Measurements from ENCODE around the gene HMCN1. TPM values are rescaled to one million over a fixed set of nuclear protein-coding genes. Genes with fewer than 3 reads are reported as not detected.
"Not testable (repeated sequence)": the region's sequence is repeated elsewhere in the genome, so short reads cannot be mapped to it uniquely, and the experiment has no call there.

HMCN1 gene
- polyA plus RNA-seq, 4 donors, result 49.0 to 58.8 (median 51.4) TPM

DNA sequence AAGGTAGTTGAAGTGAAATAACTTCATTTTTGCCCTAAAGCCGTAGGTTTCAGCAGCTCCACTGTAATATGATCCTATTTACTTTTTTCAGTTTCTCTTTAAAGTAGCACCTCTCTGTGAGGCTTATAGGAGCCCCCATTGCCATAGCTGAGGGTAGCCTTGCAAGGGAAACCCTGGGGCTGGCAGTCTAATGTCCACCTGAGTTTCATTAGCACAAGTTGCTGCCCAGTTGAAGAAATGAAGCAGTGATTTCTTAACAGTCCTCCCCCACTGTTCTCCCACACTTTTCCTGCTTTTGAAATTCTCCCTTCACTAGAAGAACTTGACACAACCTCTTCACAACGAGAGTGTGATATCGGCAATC, 1.5 kb downstream of the HMCN1 start:
- DNase-seq (ENCODE audit: low read depth in 4 of 4, low spot score in 2 of 4), result peak; percentile 9 to 53 (median 29)

GRCh38 chr1:185739967-185740366, 5.8 kb downstream of the HMCN1 start:
- DNase-seq (ENCODE audit: low read depth in 4 of 4, low spot score in 2 of 4), result no peak

DNA sequence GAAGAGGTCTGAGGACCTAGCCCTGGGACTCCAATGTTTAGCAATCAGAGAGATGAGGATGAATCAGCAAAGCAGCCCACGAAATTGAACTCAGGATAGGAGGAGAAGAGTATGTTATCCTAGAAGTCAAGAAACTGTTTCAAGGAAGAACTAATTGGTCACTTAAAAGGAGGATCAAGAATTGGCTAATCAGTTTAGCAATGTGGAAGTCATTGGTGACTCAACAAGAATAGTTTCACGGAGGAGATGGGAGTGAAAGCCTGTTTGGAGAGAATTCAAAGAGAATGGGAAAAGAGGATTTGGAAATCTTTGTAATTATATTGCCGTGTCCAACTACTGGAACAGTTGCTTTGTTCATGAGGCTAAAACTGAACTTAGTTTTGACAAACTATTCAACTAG, 7.4 kb downstream of the HMCN1 start:
- DNase-seq (ENCODE audit: low read depth in 4 of 4, low spot score in 2 of 4), result no peak

- no peak for DNase-seq (ENCODE audit: low read depth in 4 of 4, low spot score in 2 of 4)
Observed at GRCh38 chr1:185742403-185742802, 8.2 kb downstream of the HMCN1 start.

- no peak for DNase-seq (ENCODE audit: low read depth in 4 of 4, low spot score in 2 of 4)
Observed at GRCh38 chr1:185745165-185745564, 11.0 kb downstream of the HMCN1 start.

- no peak for DNase-seq (ENCODE audit: low read depth in 4 of 4, low spot score in 2 of 4)
Observed at GRCh38 chr1:185759061-185759460, 24.9 kb downstream of the HMCN1 start.

GRCh38 chr1:185761841-185762240, 27.6 kb downstream of the HMCN1 start:
- DNase-seq (ENCODE audit: low read depth in 4 of 4, low spot score in 2 of 4), result no peak

GRCh38 chr1:185767508-185768120, 33.4 kb downstream of the HMCN1 start:
- no peak for DNase-seq (ENCODE audit: low read depth in 4 of 4, low spot score in 2 of 4)

- no peak for DNase-seq (ENCODE audit: low read depth in 4 of 4, low spot score in 2 of 4)
Observed at GRCh38 chr1:185768371-185768770, 34.2 kb downstream of the HMCN1 start.

DNA sequence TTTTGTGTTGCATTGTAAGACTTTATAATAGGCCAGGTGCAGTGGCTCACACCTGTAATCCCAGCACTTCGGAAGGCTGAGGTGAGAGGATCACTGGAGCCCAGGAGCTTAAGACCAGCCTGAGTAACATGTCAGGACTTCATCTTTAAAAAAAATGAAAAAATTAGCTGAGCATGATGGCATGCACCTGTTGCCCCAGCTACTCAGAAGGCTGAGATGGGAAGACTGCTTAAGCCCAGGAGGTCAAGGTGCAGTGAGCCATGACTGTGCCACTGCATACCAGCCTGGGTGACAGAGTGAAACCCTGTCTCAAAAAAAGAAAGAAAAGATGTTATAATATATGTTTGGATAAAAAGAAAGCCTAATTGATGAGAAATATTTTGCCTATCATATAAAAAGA, 34.9 kb downstream of the HMCN1 start:
- no peak for DNase-seq (ENCODE audit: low read depth in 4 of 4, low spot score in 2 of 4)

DNA sequence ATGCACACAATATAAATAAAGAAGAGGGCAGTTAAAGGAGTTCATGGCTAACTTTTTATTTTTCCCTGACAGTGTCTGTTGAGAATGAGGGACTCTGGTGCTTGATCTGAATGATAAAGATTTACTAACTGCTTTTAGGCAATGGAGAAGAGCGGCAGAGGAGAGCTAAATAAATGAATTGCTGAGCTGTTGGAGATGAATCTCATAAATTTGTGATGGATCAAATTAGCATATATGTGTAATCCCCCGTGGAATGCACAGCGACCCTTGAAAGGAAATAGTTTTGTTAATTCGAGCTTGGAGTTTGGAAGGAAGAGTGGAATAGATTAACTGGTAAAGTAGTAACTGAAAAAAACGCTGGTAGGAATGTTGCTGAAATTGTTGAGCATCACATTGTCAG, 40.2 kb downstream of the HMCN1 start:
- DNase-seq (ENCODE audit: low read depth in 4 of 4, low spot score in 2 of 4), result no peak

GRCh38 chr1:185775501-185775900, 41.3 kb downstream of the HMCN1 start:
- DNase-seq (ENCODE audit: low read depth in 4 of 4, low spot score in 2 of 4), result peak in 1 of 4 donors; percentile 40

DNA sequence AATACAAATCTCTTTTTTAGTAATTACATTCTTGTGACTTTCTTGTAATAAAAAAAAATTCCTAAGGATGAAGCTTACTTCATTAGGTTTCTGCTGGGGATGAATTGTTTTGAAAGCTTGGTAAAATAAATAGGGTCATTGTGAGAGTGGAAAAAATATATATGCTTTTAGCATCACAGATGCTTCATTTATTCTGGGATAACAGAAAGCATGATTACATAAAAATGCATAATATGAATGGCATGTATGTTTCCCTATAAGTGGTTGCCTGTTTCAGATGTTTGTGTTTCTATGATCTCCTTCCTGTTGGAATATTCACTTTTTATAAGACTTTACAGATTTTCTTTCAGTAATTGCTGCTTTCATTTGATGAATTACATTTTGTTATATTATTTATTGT, 42.3 kb downstream of the HMCN1 start:
- DNase-seq (ENCODE audit: low read depth in 4 of 4, low spot score in 2 of 4), result no peak

DNA sequence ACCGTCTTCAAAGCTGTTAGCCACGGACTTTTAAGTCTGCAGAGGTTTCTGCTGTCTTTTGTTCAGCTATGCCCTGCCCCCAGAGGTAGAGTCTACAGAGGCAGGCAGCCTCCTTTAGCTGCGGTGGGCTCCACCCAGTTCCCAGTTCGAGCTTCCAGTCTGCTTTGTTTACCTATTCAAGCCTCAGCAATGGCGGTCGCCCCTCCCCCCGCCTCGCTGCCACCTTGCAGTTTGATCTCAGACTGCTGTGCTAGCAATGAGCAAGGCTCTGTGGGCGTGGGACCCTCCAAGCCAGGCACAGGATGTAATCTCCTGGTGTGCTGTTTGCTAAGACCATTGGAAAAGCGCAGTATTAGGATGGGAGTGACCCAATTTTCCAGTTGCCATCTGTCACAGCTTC, 49.7 kb downstream of the HMCN1 start:
- DNase-seq (ENCODE audit: low read depth in 4 of 4, low spot score in 2 of 4), result not testable (repeated sequence)

GRCh38 chr1:185785586-185785985, 51.4 kb downstream of the HMCN1 start:
- no peak for DNase-seq (ENCODE audit: low read depth in 4 of 4, low spot score in 2 of 4)

- no peak for DNase-seq (ENCODE audit: low read depth in 4 of 4, low spot score in 2 of 4)
Observed at GRCh38 chr1:185786524-185786923, 52.3 kb downstream of the HMCN1 start.

DNA sequence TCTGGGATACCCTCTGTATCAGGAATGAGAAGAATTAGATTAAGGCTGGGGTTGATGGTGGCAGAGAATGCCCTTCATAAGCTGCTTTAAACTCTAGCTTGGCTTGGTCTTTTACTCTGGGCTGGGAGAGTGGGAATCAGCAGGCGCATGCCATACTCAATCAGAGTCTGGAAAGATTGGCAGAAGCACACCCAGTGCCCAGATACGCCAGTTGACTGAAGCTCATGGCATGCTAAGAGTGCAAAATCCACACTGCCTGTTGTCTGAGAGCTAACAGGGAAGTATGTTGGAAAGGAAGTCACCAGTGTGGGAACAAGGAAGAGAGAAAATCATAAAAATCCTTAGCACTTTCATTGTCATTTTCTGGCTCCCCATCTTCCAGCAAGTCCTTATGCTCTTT, 53.0 kb downstream of the HMCN1 start:
- no peak for DNase-seq (ENCODE audit: low read depth in 4 of 4, low spot score in 2 of 4)

- DNase-seq (ENCODE audit: low read depth in 4 of 4, low spot score in 2 of 4), result no peak
Observed at GRCh38 chr1:185788386-185788785, 54.2 kb downstream of the HMCN1 start.

- no peak for DNase-seq (ENCODE audit: low read depth in 4 of 4, low spot score in 2 of 4)
Observed at GRCh38 chr1:185789501-185790193, 55.5 kb downstream of the HMCN1 start.

GRCh38 chr1:185790194-185790735, 56.1 kb downstream of the HMCN1 start:
- no peak for DNase-seq (ENCODE audit: low read depth in 4 of 4, low spot score in 2 of 4)

DNA sequence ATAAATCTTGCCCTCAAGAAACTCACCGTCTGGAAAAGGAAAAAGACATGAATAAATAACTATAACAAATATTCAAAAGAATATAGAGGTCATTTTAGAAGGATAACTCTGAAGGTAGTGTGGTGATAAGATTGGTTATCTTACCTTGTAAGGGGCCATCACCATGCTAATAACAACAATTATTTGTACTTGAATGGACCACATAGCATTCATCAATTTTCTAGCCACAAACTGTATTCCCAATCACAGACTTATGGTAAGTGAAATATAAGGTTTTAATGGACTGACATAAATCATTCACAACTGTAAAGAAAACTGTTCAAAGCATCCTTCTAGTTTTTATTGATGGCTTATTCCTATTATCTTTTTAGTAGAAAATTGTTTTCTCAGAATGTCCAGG, 57.8 kb downstream of the HMCN1 start:
- DNase-seq (ENCODE audit: low read depth in 4 of 4, low spot score in 2 of 4), result no peak

DNA sequence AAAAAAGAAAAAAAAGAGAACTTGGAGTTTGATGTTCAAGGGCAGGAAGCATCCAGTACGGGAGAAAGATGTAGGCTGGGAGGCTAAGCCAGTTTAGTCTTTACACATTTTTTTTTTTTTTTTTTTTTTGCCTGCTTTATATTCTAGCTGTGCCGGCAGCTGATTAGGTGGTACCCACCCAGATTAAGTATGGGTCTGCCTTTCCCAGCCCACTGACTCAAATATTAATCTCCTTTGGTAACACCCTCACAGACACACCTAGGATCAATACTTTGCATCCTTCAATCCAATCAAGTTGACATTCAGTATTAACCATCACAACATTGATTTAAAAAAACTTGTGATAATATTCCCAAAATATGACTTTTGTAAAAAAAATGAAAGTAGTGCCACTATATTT, 60.3 kb downstream of the HMCN1 start:
- DNase-seq (ENCODE audit: low read depth in 4 of 4, low spot score in 2 of 4), result not testable (repeated sequence)
